Parathyroid adenoma (tissue), 2 donors: ENCODE data around the gene ERVK3-1.
A peak's percentile ranks its signal among the peaks of the same experiment; 100 is the strongest.

Experiments
- H2AFZ ChIP-seq: fragments of 300-600 bp; sonication (generic); one replicate; pipeline ENCODE4 v1.7.0; 2017; ENCODE audit warnings: antibody characterized with exemption, mild to moderate bottlenecking
- H3K27ac ChIP-seq: fragments of 300-600 bp; sonication (generic); one replicate; pipeline ENCODE4 v1.7.0; 2017
- H3K27me3 ChIP-seq: fragments of 300-600 bp; sonication (generic); one replicate; pipeline ENCODE4 v1.7.0; 2017; ENCODE audit warnings: low read length; ENCODE audit not compliant: control insufficient read depth, insufficient read depth
- H3K36me3 ChIP-seq: fragments of 300-600 bp; sonication (generic); one replicate; pipeline ENCODE4 v1.7.0; 2017; ENCODE audit warnings: low read length; ENCODE audit not compliant: control insufficient read depth, insufficient read depth
- H3K4me1 ChIP-seq: fragments of 300-600 bp; sonication (generic); one replicate; pipeline ENCODE4 v1.7.0; 2017; ENCODE audit warnings: control low read depth
- H3K4me2 ChIP-seq: fragments of 300-600 bp; sonication (generic); one replicate; pipeline ENCODE4 v1.7.0; 2017; ENCODE audit warnings: low read length
- H3K4me3 ChIP-seq: fragments of 300-600 bp; sonication (generic); one replicate; pipeline ENCODE4 v1.7.0; 2017; ENCODE audit warnings: low read depth, low read length
- H3K79me2 ChIP-seq: fragments of 300-600 bp; sonication (generic); one replicate; pipeline ENCODE4 v1.7.0; 2017; ENCODE audit warnings: control low read depth
- H3K9ac ChIP-seq: fragments of 300-600 bp; sonication (generic); one replicate; pipeline ENCODE4 v1.7.0; 2017; ENCODE audit warnings: mild to moderate bottlenecking
- H3K9me3 ChIP-seq: fragments of 300-600 bp; sonication (generic); one replicate; pipeline ENCODE4 v1.7.0; 2017; ENCODE audit warnings: low read length; ENCODE audit not compliant: control insufficient read depth
- TF ChIP-seq, protein P1 (sequence below): fragments of 300-600 bp; sonication (generic); IDR thresholded peaks from one replicate; pipeline ENCODE4 v1.7.0; 2017; ENCODE audit warnings: antibody characterized with exemption, mild to moderate bottlenecking
- donor health status: primary hyperparathyroidism.

Gene ERVK3-1

GRCh38 chr19:58319241-58319640 is 14.1 kb downstream of the ERVK3-1 start:
- H3K4me1 ChIP-seq, result no peaks in the 10 kb centered on the region
- H3K4me2 ChIP-seq, result no peak overlapping the region
- no peaks in the 10 kb centered on the region for H3K36me3 ChIP-seq
- H3K27me3 ChIP-seq, result no peaks in the 10 kb centered on the region
- no peak overlapping the region for H3K27ac ChIP-seq
- no peak overlapping the region for H3K4me3 ChIP-seq
- peaks cover 24% of the 10 kb centered on the region for H3K79me2 ChIP-seq
- H2AFZ ChIP-seq, result no peak overlapping the region
- no peak overlapping the region for H3K9ac ChIP-seq
- H3K9me3 ChIP-seq, result no peaks in the 10 kb centered on the region
- TF ChIP-seq, protein P1, sequence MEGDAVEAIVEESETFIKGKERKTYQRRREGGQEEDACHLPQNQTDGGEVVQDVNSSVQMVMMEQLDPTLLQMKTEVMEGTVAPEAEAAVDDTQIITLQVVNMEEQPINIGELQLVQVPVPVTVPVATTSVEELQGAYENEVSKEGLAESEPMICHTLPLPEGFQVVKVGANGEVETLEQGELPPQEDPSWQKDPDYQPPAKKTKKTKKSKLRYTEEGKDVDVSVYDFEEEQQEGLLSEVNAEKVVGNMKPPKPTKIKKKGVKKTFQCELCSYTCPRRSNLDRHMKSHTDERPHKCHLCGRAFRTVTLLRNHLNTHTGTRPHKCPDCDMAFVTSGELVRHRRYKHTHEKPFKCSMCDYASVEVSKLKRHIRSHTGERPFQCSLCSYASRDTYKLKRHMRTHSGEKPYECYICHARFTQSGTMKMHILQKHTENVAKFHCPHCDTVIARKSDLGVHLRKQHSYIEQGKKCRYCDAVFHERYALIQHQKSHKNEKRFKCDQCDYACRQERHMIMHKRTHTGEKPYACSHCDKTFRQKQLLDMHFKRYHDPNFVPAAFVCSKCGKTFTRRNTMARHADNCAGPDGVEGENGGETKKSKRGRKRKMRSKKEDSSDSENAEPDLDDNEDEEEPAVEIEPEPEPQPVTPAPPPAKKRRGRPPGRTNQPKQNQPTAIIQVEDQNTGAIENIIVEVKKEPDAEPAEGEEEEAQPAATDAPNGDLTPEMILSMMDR, result no peak

DNA sequence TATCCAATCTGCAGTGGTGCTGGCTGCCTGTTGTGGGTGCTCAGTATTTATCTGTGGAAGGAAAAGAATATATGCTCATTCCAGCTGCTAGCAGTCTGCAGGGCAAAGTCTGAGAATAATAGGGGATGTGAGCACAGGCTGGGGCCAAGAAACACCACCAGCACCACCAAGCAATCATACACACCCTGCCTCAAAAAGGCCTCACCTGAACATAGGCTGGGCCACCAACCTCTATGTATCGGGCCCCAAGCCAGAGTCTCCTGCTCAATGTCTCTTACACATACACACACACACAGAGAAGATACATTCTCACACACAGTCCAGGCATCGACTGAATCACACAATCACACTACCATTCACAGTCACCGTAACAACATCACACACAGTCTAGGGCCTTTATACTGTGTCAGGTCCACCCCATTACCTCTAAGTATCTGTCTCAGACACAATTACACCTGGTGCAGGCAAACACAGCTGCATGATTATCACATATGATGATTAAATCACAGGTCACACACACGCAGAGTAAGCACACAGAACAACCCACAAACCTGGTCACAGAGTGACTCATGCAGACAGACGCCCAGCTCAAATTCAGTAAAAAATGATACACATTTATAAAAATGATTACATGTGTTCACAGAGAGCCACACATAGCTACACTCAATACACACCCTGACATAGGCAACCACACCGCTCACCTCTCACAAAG is 20.3 kb downstream of the ERVK3-1 start:
- Histone ChIP-seq H3K27me3 (no peaks in the 10 kb centered on the region), H3K9ac (no peak overlapping the region)

DNA sequence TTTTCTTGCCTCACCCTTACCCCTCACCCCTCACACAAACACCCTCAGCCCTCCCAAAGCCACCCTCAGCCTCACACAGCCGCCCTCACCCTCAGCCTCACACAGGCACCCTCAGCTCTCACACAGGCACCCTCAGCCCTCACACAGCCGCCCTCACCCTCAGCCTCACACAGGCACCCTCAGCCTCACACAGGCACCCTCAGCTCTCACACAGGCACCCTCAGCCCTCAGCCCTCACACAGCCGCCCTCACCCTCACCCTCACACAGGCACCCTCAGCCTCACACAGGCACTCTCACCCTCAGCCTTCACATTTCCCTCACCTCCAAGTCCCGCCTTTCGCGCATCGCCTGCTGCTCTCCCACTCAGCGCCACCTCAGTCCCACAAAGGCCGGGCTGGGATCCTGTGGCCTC is 21.3 kb downstream of the ERVK3-1 start:
- Histone ChIP-seq H3K4me2 (peak overlapping the region; percentile 82), H3K36me3 (no peaks in the 10 kb centered on the region), H3K4me3 (peak overlapping the region; percentile 98), H3K79me2 (peaks cover 26% of the 10 kb centered on the region), H3K27ac (peak overlapping the region; percentile 98), H3K4me1 (peaks cover 3% of the 10 kb centered on the region), H2AFZ (peak overlapping the region; percentile 99), H3K9me3 (no peaks in the 10 kb centered on the region), H3K9ac (peak overlapping the region; percentile 85), H3K27me3 (no peaks in the 10 kb centered on the region)
- TF ChIP-seq, protein P1, result no peak

More for the DNA sequence above, 20.3 kb downstream of the ERVK3-1 start:
- Histone ChIP-seq H2AFZ (no peak overlapping the region), H3K4me2 (peak overlapping the region; percentile 82), H3K79me2 (peaks cover 21% of the 10 kb centered on the region), H3K4me3 (no peak overlapping the region), H3K4me1 (peaks cover 3% of the 10 kb centered on the region), H3K9me3 (no peaks in the 10 kb centered on the region), H3K36me3 (no peaks in the 10 kb centered on the region), H3K27ac (peak overlapping the region; percentile 98)
- TF ChIP-seq, protein P1, result no peak

GRCh38 chr19:58326914-58327726 is 21.9 kb downstream of the ERVK3-1 start, which contains the start of gene ZSCAN22:
Gene ZSCAN22, plus strand, starts transcription at chr19:58326994. Its CDS starts 7,809 bp downstream, at chr19:58334803.
- H3K36me3 ChIP-seq, result no peaks in the 10 kb centered on the region
- peak within 1 kb of the TSS; percentile 98 for H3K27ac ChIP-seq
- peaks cover 3% of the 10 kb centered on the region for H3K4me1 ChIP-seq
- no peaks in the 10 kb centered on the region for H3K9me3 ChIP-seq
- H3K9ac ChIP-seq, result peak within 1 kb of the TSS; percentile 85
- H3K4me3 ChIP-seq, result peak within 1 kb of the TSS; percentile 98
- no peaks in the 10 kb centered on the region for H3K27me3 ChIP-seq
- peak within 1 kb of the TSS; percentile 82 for H3K4me2 ChIP-seq
- TF ChIP-seq, protein P1, result peak; percentile 7
- peaks cover 29% of the 10 kb centered on the region for H3K79me2 ChIP-seq
- peak within 1 kb of the TSS; percentile 99 for H2AFZ ChIP-seq
